Endothelial cell (in vitro differentiated cells): ENCODE results near the gene PIGA. TPM values are rescaled to one million over a fixed set of nuclear protein-coding genes. Genes with fewer than 3 reads are reported as not detected.

Source experiments
- DNase-seq: peaks from one replicate; pipeline ENCODE4 v3.0.0; 2021; ENCODE audit warnings: low spot score
- H3K27ac Mint-ChIP-seq: one replicate; pipeline ENCODE4 v1.8.0; 2021; ENCODE audit warnings: mixed read lengths, inconsistent platforms; ENCODE audit not compliant: unreplicated experiment
- H3K27me3 Mint-ChIP-seq: one replicate; pipeline ENCODE4 v1.8.0; 2021; ENCODE audit warnings: mild to moderate bottlenecking, moderate library complexity, mixed read lengths, inconsistent platforms; ENCODE audit not compliant: unreplicated experiment
- H3K36me3 Mint-ChIP-seq: one replicate; pipeline ENCODE4 v1.8.0; 2021; ENCODE audit warnings: mild to moderate bottlenecking, low read depth, mixed read lengths, inconsistent platforms; ENCODE audit not compliant: unreplicated experiment
- H3K4me1 Mint-ChIP-seq: one replicate; pipeline ENCODE4 v1.8.0; 2021; ENCODE audit warnings: mild to moderate bottlenecking, mixed read lengths, inconsistent platforms; ENCODE audit not compliant: unreplicated experiment
- H3K4me3 Mint-ChIP-seq: one replicate; pipeline ENCODE4 v1.8.0; 2021; ENCODE audit warnings: mild to moderate bottlenecking, mixed read lengths, inconsistent platforms; ENCODE audit not compliant: unreplicated experiment
- H3K9me3 Mint-ChIP-seq: one replicate; pipeline ENCODE4 v1.8.0; 2021; ENCODE audit warnings: mixed read lengths, inconsistent platforms; ENCODE audit not compliant: unreplicated experiment
- total RNA-seq: library from RNA; stranded (reverse); fragmentation: NEBNext Ultra II Directional; extraction: Animal tissue kit (Norgen Biotek cat#: 25700); gene quantifications from one replicate; pipeline ENCODE4 v1.2.1, GENCODE V29; 2021; ENCODE audit not compliant: unreplicated experiment
- TF ChIP-seq, protein P1 (sequence below): fragments of 200-600 bp; sonication (generic); IDR thresholded peaks from one replicate; pipeline ENCODE4 v1.5.0; 2021; ENCODE audit warnings: antibody characterized with exemption; ENCODE audit not compliant: unreplicated experiment

The PIGA gene
- total RNA-seq, 1 donor from 2014 or later, result 12.8 TPM

DNA sequence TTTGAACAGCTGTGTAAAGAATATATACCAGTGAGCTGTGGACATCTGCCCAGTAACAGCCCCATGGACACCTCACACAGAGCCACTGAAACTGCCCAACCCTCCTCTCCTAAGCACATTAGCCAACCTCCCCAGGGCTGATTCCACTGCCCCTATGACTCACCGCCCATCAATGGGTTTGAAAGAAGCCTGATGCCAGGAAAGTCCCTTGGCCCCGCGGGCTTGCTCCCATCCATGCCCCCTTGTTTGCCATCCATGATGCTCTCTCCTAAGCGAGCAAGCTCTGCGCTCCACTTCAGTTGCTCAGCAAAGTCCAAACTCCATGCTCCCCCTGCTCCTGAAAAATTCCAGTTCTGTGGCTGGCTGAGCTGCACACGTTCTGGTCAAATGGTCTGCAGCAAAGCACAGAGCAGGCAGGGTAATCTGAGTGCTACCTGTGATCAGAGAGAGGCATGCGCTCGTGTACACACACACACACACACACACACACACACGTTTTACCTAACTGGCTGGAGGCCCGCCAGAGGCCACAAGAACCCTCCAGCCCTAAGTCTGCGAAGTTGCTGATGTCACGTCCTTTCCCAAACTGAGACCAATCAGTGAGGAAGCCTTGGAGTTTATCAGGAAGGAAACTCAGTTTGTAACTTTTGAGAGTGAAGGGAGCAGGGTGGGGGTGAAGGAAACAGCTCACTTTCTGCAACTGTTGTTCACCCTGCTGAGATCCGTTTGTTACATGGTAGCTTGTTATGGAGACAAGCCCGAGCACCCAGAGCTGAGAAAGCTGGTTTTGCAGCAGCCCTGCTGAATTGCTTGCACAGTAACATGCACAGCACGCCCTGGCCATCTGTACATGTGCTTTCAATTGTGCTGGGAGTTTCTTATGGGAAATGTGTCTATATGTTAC lies 65.5 kb downstream of the PIGA start, which contains the start of gene ASB9:
Gene ASB9, minus strand, starts transcription at position 466 of the 904 bp plus-strand sequence. Its CDS starts 209 bp downstream, at position 257.
- peaks cover 12% of the 10 kb centered on the region for H3K4me1 Mint-ChIP-seq
- H3K9me3 Mint-ChIP-seq, result no peaks in the 10 kb centered on the region
- H3K27me3 Mint-ChIP-seq, result no peaks in the 10 kb centered on the region
- no peak within 1 kb of the TSS for H3K27ac Mint-ChIP-seq
- no peaks in the 10 kb centered on the region for H3K36me3 Mint-ChIP-seq
- DNase-seq, result no peak
- H3K4me3 Mint-ChIP-seq, result no peak within 1 kb of the TSS
- TF ChIP-seq, protein P1, sequence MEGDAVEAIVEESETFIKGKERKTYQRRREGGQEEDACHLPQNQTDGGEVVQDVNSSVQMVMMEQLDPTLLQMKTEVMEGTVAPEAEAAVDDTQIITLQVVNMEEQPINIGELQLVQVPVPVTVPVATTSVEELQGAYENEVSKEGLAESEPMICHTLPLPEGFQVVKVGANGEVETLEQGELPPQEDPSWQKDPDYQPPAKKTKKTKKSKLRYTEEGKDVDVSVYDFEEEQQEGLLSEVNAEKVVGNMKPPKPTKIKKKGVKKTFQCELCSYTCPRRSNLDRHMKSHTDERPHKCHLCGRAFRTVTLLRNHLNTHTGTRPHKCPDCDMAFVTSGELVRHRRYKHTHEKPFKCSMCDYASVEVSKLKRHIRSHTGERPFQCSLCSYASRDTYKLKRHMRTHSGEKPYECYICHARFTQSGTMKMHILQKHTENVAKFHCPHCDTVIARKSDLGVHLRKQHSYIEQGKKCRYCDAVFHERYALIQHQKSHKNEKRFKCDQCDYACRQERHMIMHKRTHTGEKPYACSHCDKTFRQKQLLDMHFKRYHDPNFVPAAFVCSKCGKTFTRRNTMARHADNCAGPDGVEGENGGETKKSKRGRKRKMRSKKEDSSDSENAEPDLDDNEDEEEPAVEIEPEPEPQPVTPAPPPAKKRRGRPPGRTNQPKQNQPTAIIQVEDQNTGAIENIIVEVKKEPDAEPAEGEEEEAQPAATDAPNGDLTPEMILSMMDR, result no peak

Other genes starting within 250 kb of the PIGA start
- gene ASB9, start 65.4 kb downstream of the PIGA start, total RNA-seq, result 2.8 TPM
- gene ASB11, start 19.9 kb downstream of the PIGA start, total RNA-seq, result not detected
- gene VEGFD, start 48.9 kb upstream of the PIGA start, total RNA-seq, result 0.56 TPM
- gene PIR, start 157.8 kb upstream of the PIGA start, total RNA-seq, result 47.3 TPM
- 0.74 TPM for gene BMX, start 165.3 kb upstream of the PIGA start, total RNA-seq